Activated CD4-positive, alpha-beta memory T cell treated with anti-CD3 and anti-CD28 coated beads, Interleukin-2, amount 10 ng/mL, durations not matched to agents 7 days and 5 days (primary cell): ENCODE data around the gene ZSCAN16. TPM values are rescaled to one million over a fixed set of nuclear protein-coding genes. Genes with fewer than 3 reads are reported as not detected.
"Not testable (repeated sequence)": the region's sequence is repeated elsewhere in the genome, so short reads cannot be mapped to it uniquely, and the experiment has no call there.

Experiments used
- CTCF ChIA-PET: fragments of 350-600 bp; sonication (Branson Sonifier 250); formaldehyde crosslinking; loops from one replicate; lab custom pipeline; 2021; ENCODE audit warnings: antibody characterized with exemption, inconsistent platforms; lab: Charles Lee
- POLR2A ChIA-PET: fragments of 350-600 bp; sonication (Branson Sonifier 250); formaldehyde crosslinking; loops from one replicate; lab custom pipeline; 2021; ENCODE audit warnings: antibody characterized with exemption; lab: Charles Lee
- DNase-seq: peaks from one replicate; pipeline ENCODE4 v3.0.0-alpha.2; 2020
- H3K27ac Mint-ChIP-seq: one replicate; pipeline ENCODE4 v1.8.0; 2021; ENCODE audit warnings: mild to moderate bottlenecking, mixed read lengths
- H3K27me3 Mint-ChIP-seq: one replicate; pipeline ENCODE4 v1.8.0; 2021; ENCODE audit warnings: mixed read lengths
- H3K36me3 Mint-ChIP-seq: one replicate; pipeline ENCODE4 v1.8.0; 2021; ENCODE audit warnings: low read depth, mixed read lengths
- H3K4me1 Mint-ChIP-seq: one replicate; pipeline ENCODE4 v1.8.0; 2021; ENCODE audit warnings: mixed read lengths
- H3K4me3 Mint-ChIP-seq: one replicate; pipeline ENCODE4 v1.8.0; 2021; ENCODE audit warnings: mild to moderate bottlenecking, mixed read lengths
- H3K9me3 Mint-ChIP-seq: one replicate; pipeline ENCODE4 v1.8.0; 2021; ENCODE audit warnings: mixed read lengths
- total RNA-seq, 2 experiments: library from RNA; stranded (reverse); gene quantifications; one replicate each; pipeline ENCODE4 v1.2.3, GENCODE V29; 2021

ZSCAN16 gene
- total RNA-seq: 1 to 10 TPM; 5.3 TPM

DNA sequence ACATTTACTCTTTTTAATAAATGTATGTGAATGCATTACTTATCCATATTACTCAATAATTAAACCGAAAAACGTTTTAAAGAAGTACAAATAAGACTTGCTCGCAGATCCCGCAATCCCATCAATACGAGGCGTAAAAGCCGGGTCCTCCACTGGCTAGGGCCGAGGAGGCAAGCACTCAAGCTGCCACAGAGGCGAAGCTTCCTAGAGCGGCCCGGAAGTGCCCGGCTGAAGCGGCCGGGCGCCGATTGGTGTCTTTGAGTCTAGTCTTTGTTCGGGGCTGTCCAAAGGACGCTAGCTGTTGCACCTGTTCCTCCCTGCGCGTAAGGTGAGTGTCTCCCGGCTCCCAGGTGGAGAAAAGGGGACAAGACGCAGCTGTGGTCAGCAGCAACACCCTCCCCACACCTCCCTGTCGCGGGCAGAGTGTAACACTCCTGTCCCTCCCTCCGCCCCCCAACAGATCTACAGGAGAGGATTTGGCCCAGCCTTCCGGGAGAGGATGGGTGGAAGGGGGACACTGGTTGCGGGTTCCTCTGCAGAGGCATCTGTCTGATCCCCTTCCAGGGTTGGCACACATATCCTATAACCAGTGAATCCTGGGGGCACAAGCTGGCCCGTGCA lies at the start of gene ZSCAN16:
Gene ZSCAN16, plus strand, starts transcription at position 260 of the 621 bp plus-strand sequence. CDS start 835 bp downstream, outside the sequence.
- no peaks in the 10 kb centered on the region for H3K9me3 Mint-ChIP-seq
- DNase-seq: peak; percentile 77
- CTCF ChIA-PET: interaction anchor here (1.0 to 2.9 kb wide), 4 partner anchors 9 to 143 kb away, joined by 3 to 12 read pairs (median 6); partner anchors contain the start of genes ZKSCAN8 and ZSCAN26
- POLR2A ChIA-PET: interaction anchor here (1.2 to 6.1 kb wide), 11 partner anchors 15 to 252 kb away, joined by 3 to 78 read pairs (median 5); partner anchors contain the start of genes ZKSCAN4, ZKSCAN8 and ZSCAN26
- peaks cover 54% of the 10 kb centered on the region for H3K36me3 Mint-ChIP-seq
- no peaks in the 10 kb centered on the region for H3K27me3 Mint-ChIP-seq
- H3K27ac Mint-ChIP-seq: peak within 1 kb of the TSS; percentile 78
- H3K4me3 Mint-ChIP-seq: peak within 1 kb of the TSS; percentile 89
- peaks cover 46% of the 10 kb centered on the region for H3K4me1 Mint-ChIP-seq

DNA sequence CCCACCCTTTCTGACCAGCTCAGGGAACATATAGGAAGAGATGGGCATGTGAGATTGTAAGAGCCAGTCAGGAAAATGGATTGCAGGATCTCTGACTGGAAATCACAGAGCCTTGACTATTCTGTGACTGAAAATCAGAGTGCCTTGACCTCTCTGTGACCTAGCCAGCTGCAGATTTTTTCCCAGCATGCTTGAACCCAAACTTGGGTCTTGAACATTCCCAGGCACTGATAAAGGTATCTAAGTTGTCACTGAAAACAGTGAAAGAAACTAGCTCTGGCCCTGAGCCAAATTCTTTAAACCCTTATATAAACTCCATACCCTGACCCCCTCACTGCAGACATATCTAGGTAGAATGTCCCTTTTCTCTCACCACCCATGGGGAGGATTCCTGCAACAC lies 46.4 kb upstream of the ZSCAN16 start:
- Mint-ChIP-seq H3K4me1 (peaks cover 18% of the 10 kb centered on the region), H3K4me3 (no peak overlapping the region), H3K9me3 (no peaks in the 10 kb centered on the region), H3K27ac (no peak overlapping the region), H3K27me3 (peaks cover 5% of the 10 kb centered on the region), H3K36me3 (no peaks in the 10 kb centered on the region)
- ChIA-PET POLR2A (no interaction called here), CTCF (interaction anchor here (1.1 kb wide), 1 partner anchor 27 kb away, joined by 3 read pairs; no protein-coding TSS in a partner anchor)
- no peak for DNase-seq

DNA sequence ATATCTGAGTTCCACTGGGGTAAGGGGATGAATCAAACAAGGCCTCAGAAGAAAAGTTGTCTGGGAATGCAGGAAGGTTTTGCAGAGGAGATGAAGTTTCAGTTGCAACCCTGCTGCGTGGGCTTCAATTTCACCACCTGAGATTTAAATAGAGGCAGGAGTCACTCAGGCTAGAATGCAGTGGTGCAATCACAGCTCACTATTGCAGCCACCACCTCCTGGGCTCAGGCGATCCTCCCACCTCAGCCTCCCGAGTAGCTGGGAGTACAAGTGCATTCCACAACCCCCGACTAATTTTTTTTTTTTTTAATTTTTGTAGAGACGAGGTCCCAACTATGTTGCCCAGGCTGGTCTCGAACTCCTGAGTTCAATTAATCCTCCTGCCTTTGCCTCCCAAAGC lies 45.6 kb upstream of the ZSCAN16 start:
- H3K9me3 Mint-ChIP-seq: no peaks in the 10 kb centered on the region
- peaks cover 18% of the 10 kb centered on the region for H3K4me1 Mint-ChIP-seq
- no peak overlapping the region for H3K27ac Mint-ChIP-seq
- POLR2A ChIA-PET: interaction anchor here (0.6 kb wide), 1 partner anchor 95 kb away, joined by 3 read pairs; no protein-coding TSS in a partner anchor
- H3K36me3 Mint-ChIP-seq: no peaks in the 10 kb centered on the region
- H3K27me3 Mint-ChIP-seq: peaks cover under 1% of the 10 kb centered on the region
- no peak overlapping the region for H3K4me3 Mint-ChIP-seq
- CTCF ChIA-PET: no interaction called here
- no peak for DNase-seq

DNA sequence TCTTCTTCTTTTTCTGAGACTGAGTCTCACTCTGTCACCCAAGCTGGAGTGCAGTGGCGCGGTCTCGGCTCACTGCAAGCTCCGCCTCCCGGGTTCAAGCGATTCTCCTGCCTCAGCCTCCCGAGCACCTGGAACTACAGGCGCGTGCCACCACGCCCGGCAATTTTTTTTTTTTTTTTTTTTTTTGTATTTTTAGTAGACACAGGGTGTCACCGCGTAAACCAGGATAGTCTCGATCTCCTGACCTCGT lies 44.1 kb upstream of the ZSCAN16 start, which contains the start of gene ZNF165:
Gene ZNF165, plus strand, starts transcription at position 188 of the 250 bp plus-strand sequence. CDS start 4,913 bp downstream, outside the sequence.
- H3K4me3 Mint-ChIP-seq: peak within 1 kb of the TSS; percentile 96
- not testable (repeated sequence) for H3K9me3 Mint-ChIP-seq, H3K27me3 Mint-ChIP-seq, DNase-seq, H3K36me3 Mint-ChIP-seq
- CTCF ChIA-PET: interaction anchor here (0.7 to 1.2 kb wide), 2 partner anchors 24 to 1473 kb away, joined by 3 read pairs; no protein-coding TSS in a partner anchor
- H3K27ac Mint-ChIP-seq: peak within 1 kb of the TSS; percentile 85
- POLR2A ChIA-PET: interaction anchor here (0.6 to 0.9 kb wide), 3 partner anchors 27 to 1897 kb away, joined by 3 to 4 read pairs (median 3); a partner anchor contains a TSS
- H3K4me1 Mint-ChIP-seq: peaks cover 18% of the 10 kb centered on the region

DNA sequence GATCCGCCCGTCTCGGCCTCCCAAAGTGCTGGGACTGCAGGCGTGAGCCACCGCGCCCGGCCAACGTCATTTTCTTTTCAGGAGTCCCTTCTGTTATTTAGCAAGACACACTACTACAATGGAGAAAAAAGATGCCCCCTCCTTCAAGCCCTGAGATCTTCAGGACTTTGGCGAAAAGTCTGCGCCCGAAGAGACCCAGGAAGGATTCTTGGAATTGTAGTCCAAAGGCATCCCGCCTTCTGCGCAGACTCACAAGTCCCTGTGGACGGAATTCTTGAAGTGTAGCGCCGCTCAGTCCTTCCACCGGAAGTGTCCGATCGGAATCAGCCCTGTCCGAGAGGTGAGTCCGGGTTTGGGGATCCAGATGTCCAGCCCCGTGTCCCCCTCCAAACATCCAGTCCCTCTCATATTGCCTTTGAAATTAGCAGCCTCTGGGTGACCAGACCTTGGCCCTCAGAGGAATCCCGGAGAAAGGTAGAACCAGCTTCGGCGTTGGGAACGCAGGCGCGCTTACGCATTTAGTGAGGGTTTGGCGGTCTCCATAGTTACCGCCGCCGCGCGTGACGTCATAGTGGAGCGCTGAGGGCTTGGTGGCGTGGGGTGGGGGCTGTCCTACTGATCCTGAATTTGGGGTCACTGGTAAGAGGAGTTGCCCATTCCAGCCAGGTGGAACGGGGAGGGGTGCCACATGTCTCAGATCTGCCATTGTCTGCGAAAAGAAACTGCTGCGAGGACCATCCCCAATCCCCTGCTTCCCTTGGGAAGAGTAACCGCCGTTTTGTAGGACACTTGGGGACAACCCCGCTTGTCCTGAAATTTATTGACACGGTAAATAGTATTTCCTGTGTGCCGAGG lies 43.6 kb upstream of the ZSCAN16 start:
- Mint-ChIP-seq H3K27me3 (no peaks in the 10 kb centered on the region), H3K27ac (peak overlapping the region; percentile 85), H3K9me3 (no peaks in the 10 kb centered on the region), H3K4me1 (peaks cover 18% of the 10 kb centered on the region), H3K4me3 (peak overlapping the region; percentile 96), H3K36me3 (peaks cover 3% of the 10 kb centered on the region)
- peak; percentile 89 for DNase-seq
- ChIA-PET CTCF (interaction anchor here (1.2 kb wide), 1 partner anchor 24 kb away, joined by 3 read pairs; no protein-coding TSS in a partner anchor), POLR2A (interaction anchor here (0.6 to 1.1 kb wide), 4 partner anchors 27 to 1898 kb away, joined by 3 to 4 read pairs (median 3); a partner anchor contains a TSS)

DNA sequence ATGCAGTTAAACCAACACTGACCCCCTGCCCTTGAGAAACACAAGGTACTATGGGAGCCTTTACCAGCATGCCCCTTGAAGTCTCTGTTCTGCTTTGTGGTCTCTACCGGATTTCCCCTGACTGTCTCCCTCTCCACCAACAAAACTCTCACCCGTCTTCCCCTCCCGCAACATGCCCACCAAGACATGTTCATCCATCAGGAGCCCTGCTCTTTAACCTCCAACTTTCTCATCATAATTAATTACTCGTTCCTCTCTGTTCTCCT lies 43.0 kb upstream of the ZSCAN16 start:
- Mint-ChIP-seq H3K4me1 (peaks cover 18% of the 10 kb centered on the region), H3K9me3 (no peaks in the 10 kb centered on the region), H3K4me3 (peak overlapping the region; percentile 96), H3K36me3 (peaks cover 6% of the 10 kb centered on the region), H3K27ac (peak overlapping the region; percentile 85), H3K27me3 (no peaks in the 10 kb centered on the region)
- CTCF ChIA-PET: no interaction called here
- POLR2A ChIA-PET: interaction anchor here (0.9 to 1.1 kb wide), 2 partner anchors 26 to 217 kb away, joined by 3 read pairs; a partner anchor contains a TSS
- no peak for DNase-seq

DNA sequence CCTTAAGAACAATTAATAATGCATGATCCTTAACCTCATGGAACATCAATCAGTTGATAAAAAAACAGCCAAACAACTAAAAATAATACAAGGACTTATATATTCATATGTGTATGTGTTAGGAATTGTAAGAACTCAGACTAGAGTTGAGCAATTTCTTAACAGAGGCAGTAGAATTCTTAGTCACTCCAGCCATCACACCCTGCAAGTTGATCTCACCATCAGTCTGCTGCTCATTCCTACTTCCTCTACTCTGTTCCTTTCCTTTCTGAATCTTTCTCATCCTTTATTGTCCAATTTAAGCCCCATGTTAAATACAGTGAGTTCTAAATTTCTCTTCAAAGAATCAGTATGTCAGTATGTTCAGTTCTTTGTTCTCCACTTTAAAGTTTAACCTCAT lies 41.5 kb upstream of the ZSCAN16 start:
- Mint-ChIP-seq H3K9me3 (peaks cover 6% of the 10 kb centered on the region), H3K4me1 (peaks cover 18% of the 10 kb centered on the region), H3K27me3 (no peaks in the 10 kb centered on the region), H3K4me3 (no peak overlapping the region), H3K36me3 (peaks cover 11% of the 10 kb centered on the region), H3K27ac (no peak overlapping the region)
- DNase-seq: no peak
- ChIA-PET POLR2A (no interaction called here), CTCF (no interaction called here)

DNA sequence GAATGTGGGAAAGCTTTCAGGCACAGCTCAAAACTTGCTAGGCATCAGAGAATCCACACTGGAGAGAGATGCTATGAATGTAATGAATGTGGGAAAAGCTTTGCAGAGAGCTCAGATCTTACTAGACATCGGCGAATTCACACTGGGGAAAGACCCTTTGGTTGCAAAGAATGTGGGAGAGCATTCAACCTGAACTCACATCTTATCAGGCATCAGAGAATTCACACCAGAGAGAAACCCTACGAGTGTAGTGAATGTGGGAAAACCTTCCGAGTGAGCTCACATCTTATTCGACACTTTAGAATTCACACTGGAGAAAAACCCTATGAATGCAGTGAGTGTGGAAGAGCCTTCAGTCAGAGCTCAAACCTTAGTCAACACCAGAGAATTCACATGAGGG lies 35.4 kb upstream of the ZSCAN16 start:
- no peaks in the 10 kb centered on the region for H3K4me1 Mint-ChIP-seq
- H3K9me3 Mint-ChIP-seq: peaks cover 33% of the 10 kb centered on the region
- no peak overlapping the region for H3K4me3 Mint-ChIP-seq
- ChIA-PET CTCF (interaction anchor here (1.4 kb wide), 1 partner anchor 15 kb away, joined by 9 read pairs; no protein-coding TSS in a partner anchor), POLR2A (interaction anchor here (1.4 to 1.7 kb wide), 2 partner anchors 16 to 47 kb away, joined by 3 to 4 read pairs; no protein-coding TSS in a partner anchor)
- DNase-seq: no peak
- peaks cover 37% of the 10 kb centered on the region for H3K36me3 Mint-ChIP-seq
- no peak overlapping the region for H3K27ac Mint-ChIP-seq
- no peaks in the 10 kb centered on the region for H3K27me3 Mint-ChIP-seq

DNA sequence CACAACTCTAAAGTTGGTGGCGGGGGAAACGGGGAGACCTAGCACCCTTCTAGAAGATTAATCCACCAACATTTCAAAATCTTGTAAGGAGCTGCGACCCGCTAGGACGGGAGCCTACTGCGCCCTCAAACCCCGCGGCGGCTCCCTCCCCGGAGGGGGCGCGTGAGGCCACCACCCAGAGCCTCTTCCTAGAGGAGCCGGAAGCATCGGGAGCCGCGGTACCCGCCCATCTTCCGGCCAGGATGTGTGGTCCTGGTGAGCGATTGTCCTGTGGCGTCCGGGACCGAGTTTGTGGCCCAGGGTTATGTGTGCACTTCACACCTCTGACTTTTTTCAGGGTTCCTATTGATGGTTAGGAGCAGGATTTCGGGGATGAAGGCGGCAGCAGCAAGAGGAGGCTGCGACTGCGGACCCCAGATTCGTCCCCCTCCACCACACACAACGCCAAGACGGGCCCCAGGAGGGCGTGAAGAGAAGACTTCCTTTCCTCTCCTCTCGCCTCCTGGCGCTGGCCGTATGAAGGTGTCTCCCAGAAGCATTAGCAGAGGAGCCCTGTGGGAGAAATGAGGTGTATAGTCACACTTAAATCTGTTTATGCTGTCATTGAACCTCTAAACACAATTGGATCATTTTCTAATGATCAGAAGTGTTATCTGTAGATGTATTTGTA lies 33.4 kb upstream of the ZSCAN16 start:
- H3K36me3 Mint-ChIP-seq: peaks cover 31% of the 10 kb centered on the region
- ChIA-PET CTCF (no interaction called here), POLR2A (no interaction called here)
- H3K9me3 Mint-ChIP-seq: peaks cover 33% of the 10 kb centered on the region
- H3K27ac Mint-ChIP-seq: no peak overlapping the region
- no peak overlapping the region for H3K4me3 Mint-ChIP-seq
- H3K27me3 Mint-ChIP-seq: no peaks in the 10 kb centered on the region
- no peaks in the 10 kb centered on the region for H3K4me1 Mint-ChIP-seq
- no peak for DNase-seq

DNA sequence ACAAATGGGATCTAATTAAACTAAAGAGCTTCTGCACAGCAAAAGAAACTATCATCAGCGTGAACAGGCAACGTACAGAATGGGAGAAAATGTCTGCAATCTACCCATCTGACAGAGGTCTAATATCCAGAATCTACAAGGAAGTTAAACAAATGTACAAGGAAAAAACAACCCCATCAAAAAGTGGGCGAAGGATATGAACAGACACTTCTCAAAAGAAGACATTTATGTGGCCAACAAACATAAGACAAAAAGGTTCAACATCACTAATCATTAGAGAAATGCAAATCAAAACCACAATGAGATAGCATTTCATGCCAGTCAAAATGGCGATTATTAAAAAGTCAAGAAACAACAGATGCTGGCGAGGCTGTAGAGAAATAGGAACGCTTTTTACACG lies 22.2 kb upstream of the ZSCAN16 start:
- Mint-ChIP-seq H3K4me1 (peaks cover 15% of the 10 kb centered on the region), H3K9me3 (peaks cover 12% of the 10 kb centered on the region), H3K27me3 (peaks cover 24% of the 10 kb centered on the region)
- DNase-seq, POLR2A ChIA-PET, H3K27ac Mint-ChIP-seq, H3K4me3 Mint-ChIP-seq, H3K36me3 Mint-ChIP-seq, CTCF ChIA-PET: not testable (repeated sequence)

DNA sequence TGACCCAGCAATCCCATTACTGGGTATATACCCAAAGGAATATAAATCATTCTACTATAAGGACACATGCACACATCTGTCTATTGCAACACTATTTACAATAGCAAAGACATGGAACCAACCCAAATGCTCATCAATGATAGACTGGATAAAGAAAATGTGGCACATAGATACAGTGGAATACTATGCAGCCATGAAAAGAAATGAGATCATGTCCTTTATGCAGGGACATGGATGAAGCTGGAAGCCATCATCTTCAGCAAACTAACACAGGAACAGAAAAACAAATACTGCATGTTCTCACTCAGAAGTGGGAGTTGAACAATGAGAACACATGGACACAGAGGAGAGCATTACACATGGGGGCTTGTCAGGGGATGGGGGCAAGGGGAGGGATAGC lies 21.7 kb upstream of the ZSCAN16 start:
- H3K4me3 Mint-ChIP-seq: not testable (repeated sequence)
- H3K27me3 Mint-ChIP-seq: peaks cover 24% of the 10 kb centered on the region

DNA sequence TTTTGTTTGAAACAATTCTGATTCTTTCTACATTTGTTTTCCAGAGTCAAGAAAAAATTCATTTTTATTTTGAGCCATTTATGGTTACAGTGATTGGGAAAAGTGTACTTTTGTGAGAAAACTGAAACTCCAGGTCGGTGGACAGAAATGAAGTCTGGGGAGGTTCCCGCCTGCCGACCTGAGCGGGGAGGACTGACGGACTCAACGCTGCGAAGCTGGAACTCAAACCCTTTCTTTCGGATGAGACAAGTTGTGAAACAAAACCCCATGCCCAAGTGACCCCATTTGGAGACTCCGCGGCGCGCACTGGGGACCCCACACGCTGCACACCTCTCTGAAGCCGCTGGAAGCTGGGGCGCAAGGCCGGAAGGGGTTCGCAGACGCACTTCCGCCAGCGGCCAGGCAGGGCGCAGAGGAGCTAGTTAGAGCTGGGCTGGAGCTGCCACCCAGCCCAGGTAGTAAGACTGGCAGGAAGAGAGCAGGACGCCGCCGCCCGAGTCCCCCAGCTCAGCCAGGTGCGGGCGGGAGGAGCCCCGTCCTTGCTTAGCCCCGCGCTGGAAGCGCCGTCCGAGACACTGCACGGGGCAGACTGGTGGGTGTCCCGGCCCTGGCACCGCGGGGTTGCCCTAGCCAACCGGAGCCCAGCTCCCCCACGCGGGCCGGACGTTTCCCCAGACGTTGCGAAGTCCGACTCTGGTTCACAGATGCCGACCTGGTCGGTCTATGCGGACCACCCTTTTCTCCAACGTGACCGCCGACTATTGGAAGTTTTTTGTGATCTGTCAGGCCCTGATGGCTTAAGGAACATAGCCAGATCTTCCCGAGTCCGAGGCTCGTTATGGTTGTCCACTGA lies 19.8 kb upstream of the ZSCAN16 start:
- CTCF ChIA-PET: interaction anchor here (0.6 to 1.8 kb wide), 23 partner anchors 12 to 680 kb away, joined by 3 to 10 read pairs (median 4); partner anchors contain the start of genes ZKSCAN3, ZKSCAN4, ZNF165 and ZSCAN26
- H3K4me3 Mint-ChIP-seq: peak overlapping the region; percentile 83

More for the DNA sequence above, 21.7 kb upstream of the ZSCAN16 start:
- H3K9me3 Mint-ChIP-seq, H3K27ac Mint-ChIP-seq, DNase-seq, CTCF ChIA-PET, POLR2A ChIA-PET, H3K36me3 Mint-ChIP-seq: not testable (repeated sequence)
- H3K4me1 Mint-ChIP-seq: peaks cover 15% of the 10 kb centered on the region

More for the DNA sequence above, 19.8 kb upstream of the ZSCAN16 start:
- peak; percentile 86 for DNase-seq
- no peaks in the 10 kb centered on the region for H3K36me3 Mint-ChIP-seq
- peaks cover 27% of the 10 kb centered on the region for H3K27me3 Mint-ChIP-seq
- POLR2A ChIA-PET: interaction anchor here (0.6 to 2.2 kb wide), 15 partner anchors 11 to 791 kb away, joined by 3 to 21 read pairs (median 4); partner anchors contain the start of genes ZKSCAN4, ZKSCAN8, ZSCAN16 and ZSCAN26
- H3K9me3 Mint-ChIP-seq: peaks cover 6% of the 10 kb centered on the region
- H3K27ac Mint-ChIP-seq: peak overlapping the region; percentile 68
- peaks cover 15% of the 10 kb centered on the region for H3K4me1 Mint-ChIP-seq
